Measurements from ENCODE around the gene CDH4.

The CDH4 gene

DNA sequence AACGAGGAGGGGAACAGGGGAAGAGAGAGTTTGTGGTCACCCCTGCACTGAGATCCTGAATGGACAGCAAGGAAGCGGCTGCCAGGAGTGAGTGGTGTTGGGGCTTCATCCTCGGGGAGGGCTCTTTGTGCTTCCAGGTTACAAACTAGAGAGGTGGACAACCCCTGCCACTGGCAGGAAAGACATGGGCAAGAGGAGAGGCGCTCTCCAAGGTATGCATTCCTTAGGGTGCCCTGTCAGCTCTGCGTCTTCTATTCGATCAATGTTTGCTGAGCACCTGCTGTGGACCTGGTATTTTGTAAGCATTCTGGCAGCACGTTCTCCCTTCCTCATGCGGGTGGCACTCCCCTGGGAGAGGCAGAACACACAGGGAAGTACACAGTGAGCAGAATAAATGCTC, 93.6 kb downstream of the CDH4 start:
- Histone ChIP-seq H3K27ac (replicated peaks) (no peak overlapping the region), H3K4me3 (replicated peaks; ENCODE audit: insufficient read depth, low read length) (no peak overlapping the region), H3K27me3 (ENCODE audit: insufficient read depth, poor library complexity, severe bottlenecking) (no peaks in the 10 kb centered on the region)
- DNase-seq (ENCODE audit: low read depth in 1 of 2, low spot score in 1 of 2): no peak
- no peak for TF ChIP-seq GABPA (IDR thresholded peaks at IDR 0.05; ENCODE audit: low read depth)
- TF ChIP-seq POLR2AphosphoS5 (IDR thresholded peaks at IDR 0.05; ENCODE audit: low read depth): no peak
- TF ChIP-seq, protein P1, sequence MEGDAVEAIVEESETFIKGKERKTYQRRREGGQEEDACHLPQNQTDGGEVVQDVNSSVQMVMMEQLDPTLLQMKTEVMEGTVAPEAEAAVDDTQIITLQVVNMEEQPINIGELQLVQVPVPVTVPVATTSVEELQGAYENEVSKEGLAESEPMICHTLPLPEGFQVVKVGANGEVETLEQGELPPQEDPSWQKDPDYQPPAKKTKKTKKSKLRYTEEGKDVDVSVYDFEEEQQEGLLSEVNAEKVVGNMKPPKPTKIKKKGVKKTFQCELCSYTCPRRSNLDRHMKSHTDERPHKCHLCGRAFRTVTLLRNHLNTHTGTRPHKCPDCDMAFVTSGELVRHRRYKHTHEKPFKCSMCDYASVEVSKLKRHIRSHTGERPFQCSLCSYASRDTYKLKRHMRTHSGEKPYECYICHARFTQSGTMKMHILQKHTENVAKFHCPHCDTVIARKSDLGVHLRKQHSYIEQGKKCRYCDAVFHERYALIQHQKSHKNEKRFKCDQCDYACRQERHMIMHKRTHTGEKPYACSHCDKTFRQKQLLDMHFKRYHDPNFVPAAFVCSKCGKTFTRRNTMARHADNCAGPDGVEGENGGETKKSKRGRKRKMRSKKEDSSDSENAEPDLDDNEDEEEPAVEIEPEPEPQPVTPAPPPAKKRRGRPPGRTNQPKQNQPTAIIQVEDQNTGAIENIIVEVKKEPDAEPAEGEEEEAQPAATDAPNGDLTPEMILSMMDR (IDR thresholded peaks at IDR 0.05; ENCODE audit: insufficient read depth, low read length): no peak
- peak; percentile 70 for TF ChIP-seq REST (IDR thresholded peaks at IDR 0.05; ENCODE audit: insufficient replicate concordance, low read depth)
- TF ChIP-seq SPI1 (IDR thresholded peaks at IDR 0.05; ENCODE audit: borderline replicate concordance, low read depth): no peak

DNA sequence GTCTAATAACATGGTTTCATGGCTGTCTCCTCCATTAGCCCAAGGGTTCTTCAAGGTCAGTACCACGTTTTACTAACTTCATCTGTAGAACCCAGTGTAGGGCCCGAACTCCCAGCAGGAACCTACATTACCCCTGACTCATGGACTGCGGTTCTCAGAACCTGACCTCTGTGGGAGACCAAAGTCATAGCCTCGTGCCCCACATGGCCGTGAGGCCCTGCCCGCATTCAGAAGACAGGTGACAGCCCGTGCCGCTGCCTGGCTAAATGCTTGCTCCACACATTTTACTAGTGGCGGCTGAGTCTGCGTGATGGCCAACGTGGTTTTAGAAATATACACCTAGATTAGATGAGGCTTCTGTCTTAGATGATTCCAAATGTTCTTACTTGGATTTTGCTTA, 94.9 kb downstream of the CDH4 start:
- Histone ChIP-seq H3K4me3 (replicated peaks; ENCODE audit: insufficient read depth, low read length) (no peak overlapping the region), H3K27ac (replicated peaks) (no peak overlapping the region), H3K27me3 (ENCODE audit: insufficient read depth, poor library complexity, severe bottlenecking) (no peaks in the 10 kb centered on the region)
- TF ChIP-seq POLR2AphosphoS5 (IDR thresholded peaks at IDR 0.05; ENCODE audit: low read depth) (no peak), SPI1 (IDR thresholded peaks at IDR 0.05; ENCODE audit: borderline replicate concordance, low read depth) (no peak), GABPA (IDR thresholded peaks at IDR 0.05; ENCODE audit: low read depth) (no peak), REST (IDR thresholded peaks at IDR 0.05; ENCODE audit: insufficient replicate concordance, low read depth) (no peak)
- TF ChIP-seq, protein P1 (IDR thresholded peaks at IDR 0.05; ENCODE audit: insufficient read depth, low read length): no peak
- no peak for DNase-seq (ENCODE audit: low read depth in 1 of 2, low spot score in 1 of 2)

GRCh38 chr20:61347443-61347842, 95.4 kb downstream of the CDH4 start:
- no peaks in the 10 kb centered on the region for H3K27me3 ChIP-seq (ENCODE audit: insufficient read depth, poor library complexity, severe bottlenecking)
- no peak overlapping the region for H3K27ac ChIP-seq (replicated peaks)
- no peak for TF ChIP-seq REST (IDR thresholded peaks at IDR 0.05; ENCODE audit: insufficient replicate concordance, low read depth)
- TF ChIP-seq POLR2AphosphoS5 (IDR thresholded peaks at IDR 0.05; ENCODE audit: low read depth): no peak
- TF ChIP-seq GABPA (IDR thresholded peaks at IDR 0.05; ENCODE audit: low read depth): no peak
- TF ChIP-seq SPI1 (IDR thresholded peaks at IDR 0.05; ENCODE audit: borderline replicate concordance, low read depth): no peak
- TF ChIP-seq, protein P1 (IDR thresholded peaks at IDR 0.05; ENCODE audit: insufficient read depth, low read length): no peak
- H3K4me3 ChIP-seq (replicated peaks; ENCODE audit: insufficient read depth, low read length): no peak overlapping the region
- no peak for DNase-seq (ENCODE audit: low read depth in 1 of 2, low spot score in 1 of 2)
